COLO668 (cell line): ENCODE results near the gene NPW.
"Not testable (repeated sequence)": the region's sequence is repeated elsewhere in the genome, so short reads cannot be mapped to it uniquely, and the experiment has no call there.

Experiments used
- DNase-seq: peaks from one replicate; lab custom pipeline; 2025; ENCODE audit not compliant: unreplicated experiment; lab: John Stamatoyannopoulos, UW

Gene NPW

GRCh38 chr16:2019921-2020831 is 591 bp downstream of the NPW start:
- peak; percentile 46 for DNase-seq

GRCh38 chr16:2022723-2023091 is 3.1 kb downstream of the NPW start:
- DNase-seq = no peak

- peak; percentile 87 for DNase-seq
Observed at GRCh38 chr16:2023092-2024031, 3.8 kb downstream of the NPW start.

DNA sequence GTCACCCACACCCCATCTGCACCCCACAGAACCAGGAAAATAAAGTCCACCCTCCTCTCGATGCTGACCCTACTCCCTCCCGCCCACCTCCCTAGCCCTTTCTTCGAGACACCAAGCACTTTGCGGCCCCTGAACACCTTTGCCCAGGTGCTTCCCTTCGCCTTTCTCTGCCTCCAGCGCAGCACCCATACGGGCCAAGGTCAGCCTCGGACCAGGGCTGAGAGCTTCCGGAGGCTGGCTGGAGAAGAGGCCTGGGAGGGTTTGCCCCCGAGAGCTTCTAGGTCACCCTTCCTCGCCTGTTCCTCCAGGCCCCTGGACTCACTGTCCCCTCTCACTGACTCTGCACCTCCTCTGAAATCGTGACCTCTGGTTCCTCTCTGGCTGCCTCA is 4.4 kb downstream of the NPW start:
- no peak for DNase-seq

DNA sequence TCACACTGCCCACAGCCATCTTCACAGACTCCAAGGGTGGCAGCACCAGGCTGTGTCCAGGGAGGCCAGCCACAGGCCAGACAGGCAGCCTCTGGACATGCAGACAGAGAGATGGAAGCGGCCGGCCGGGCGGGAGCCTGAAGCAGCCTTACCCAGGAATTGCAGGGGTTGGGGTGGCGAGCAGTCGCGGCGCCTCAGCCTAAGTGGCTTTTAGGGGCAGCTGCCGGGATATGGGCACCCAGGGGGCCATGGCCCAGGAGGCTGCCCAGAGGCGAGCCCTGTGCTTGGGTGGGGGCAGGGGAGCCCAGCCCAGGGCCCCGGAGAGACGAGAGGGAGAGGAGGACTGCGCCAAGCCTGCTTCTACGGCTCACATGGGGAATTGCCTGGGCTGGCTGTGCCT is 5.7 kb downstream of the NPW start:
- DNase-seq = no peak

GRCh38 chr16:2025878-2026460 is 6.4 kb downstream of the NPW start:
- DNase-seq = no peak

- peak; percentile 68 for DNase-seq
Observed at GRCh38 chr16:2026461-2027023, 7.0 kb downstream of the NPW start, which contains the start of gene NHERF2. TSS of gene NHERF2 (plus strand) at chr16:2026902. CDS start at chr16:2027006, 104 bp downstream.

- peak; percentile 68 for DNase-seq
Observed at GRCh38 chr16:2027024-2028010, 7.7 kb downstream of the NPW start.

DNA sequence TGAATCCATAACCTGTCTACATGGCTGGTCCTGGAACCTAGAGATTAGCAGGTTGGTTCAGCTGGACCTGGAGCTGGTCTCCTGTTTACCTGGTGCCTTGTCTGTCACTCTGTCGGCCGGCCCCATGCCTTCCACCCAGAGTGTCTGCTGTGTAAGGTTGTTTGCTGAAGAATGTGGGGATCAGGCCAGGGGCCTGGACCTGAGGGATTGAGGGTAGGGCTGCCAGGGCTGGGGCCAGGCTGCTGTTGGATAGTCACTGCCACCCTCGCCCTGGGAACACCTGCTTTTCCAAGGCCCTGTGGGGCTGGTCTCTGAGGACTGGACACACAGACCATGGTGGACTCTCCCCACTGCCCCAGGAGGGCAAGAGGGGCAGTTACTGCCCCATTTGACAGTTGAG is 8.6 kb downstream of the NPW start:
- DNase-seq = peak; percentile 42

DNA sequence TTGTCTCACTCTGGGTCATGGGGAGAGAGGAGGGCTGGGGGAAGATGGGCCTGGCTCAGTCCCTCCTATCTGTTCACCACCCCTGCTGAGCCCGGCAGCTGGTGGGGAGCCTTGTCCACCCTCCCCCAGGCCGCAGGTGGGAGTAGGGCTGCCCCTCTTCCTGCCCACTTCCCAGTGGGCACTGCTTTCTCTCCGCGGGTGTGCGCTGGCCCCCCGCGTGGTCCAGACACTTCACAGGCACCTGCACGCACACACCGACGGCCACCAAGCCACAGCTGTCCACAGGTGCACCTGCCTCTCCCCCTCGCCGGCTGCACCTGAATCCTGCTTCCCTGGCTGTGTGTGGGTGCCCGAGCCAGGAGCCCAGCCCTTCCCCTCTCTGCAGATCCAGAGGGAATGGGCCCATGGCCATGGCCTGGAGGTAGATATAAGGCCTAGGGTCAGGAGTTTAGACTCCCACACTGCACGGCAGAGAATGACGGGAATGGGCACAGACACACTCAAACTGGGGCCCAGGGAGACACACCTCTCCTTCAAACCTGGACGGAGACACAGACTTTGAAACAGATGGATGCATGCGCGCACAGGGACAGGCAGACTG is 9.1 kb downstream of the NPW start:
- peak; percentile 89 for DNase-seq

GRCh38 chr16:2029350-2029749 is 9.8 kb downstream of the NPW start:
- no peak for DNase-seq

DNA sequence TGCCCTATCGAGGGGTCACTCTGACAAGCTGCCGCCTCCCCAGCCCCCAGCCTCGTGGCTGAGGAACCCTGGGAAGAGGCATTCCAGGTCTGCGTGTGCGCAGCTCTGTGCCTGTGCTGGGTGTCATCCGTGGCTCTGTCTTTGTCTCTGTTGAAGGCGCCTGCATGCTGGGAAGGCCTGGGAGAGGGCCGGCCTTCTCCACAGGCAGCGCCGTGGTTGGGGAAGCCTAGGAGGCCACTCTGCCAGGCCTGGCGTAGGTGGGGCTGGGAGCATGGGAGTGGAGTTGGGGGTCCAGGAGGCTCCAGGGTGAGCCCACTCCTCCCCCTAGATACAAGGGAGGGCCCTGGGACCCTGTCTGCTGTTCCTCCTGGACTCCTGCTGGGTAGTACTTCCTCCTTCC is 10.5 kb downstream of the NPW start:
- DNase-seq = no peak

- DNase-seq = no peak
Observed at GRCh38 chr16:2031081-2031577, 11.5 kb downstream of the NPW start.

DNA sequence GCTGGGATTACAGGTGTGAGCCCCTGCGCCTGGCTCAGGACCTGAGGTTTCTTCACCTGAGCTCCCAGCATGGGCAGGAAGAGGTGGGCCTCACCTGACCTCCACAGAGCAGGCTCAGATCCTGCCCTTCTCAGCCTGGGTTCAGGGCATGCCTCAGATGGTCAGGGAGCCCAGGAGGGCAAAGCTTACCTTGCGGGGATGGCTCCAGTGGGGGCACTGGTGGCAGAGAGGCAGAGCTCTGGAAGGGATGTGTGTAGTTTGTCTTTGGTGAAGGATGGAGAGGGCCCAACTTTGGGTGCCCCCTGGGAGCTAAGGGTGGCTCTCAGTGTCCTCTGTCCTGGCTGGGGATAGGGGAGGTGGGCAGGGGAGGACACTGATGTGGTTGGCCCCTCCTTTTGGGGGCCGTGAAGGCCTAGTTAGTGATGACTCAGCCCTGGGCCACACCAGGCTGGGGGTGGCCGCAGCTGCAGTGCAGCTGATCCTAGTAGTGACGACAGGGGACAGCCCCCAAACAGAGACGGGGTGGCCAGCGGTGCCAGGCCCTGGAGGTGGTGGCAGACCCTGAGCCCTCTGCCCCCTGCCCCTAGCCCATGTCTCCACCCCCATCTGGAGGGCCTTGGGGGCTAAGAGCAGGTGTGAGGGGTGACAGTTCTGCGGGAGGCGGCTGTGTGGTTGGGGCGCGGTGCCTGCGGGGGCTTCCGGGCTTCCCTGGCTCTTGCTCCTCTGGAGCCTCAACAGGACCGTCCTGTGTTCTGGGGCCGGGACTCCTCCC is 12.9 kb downstream of the NPW start:
- no peak for DNase-seq

DNA sequence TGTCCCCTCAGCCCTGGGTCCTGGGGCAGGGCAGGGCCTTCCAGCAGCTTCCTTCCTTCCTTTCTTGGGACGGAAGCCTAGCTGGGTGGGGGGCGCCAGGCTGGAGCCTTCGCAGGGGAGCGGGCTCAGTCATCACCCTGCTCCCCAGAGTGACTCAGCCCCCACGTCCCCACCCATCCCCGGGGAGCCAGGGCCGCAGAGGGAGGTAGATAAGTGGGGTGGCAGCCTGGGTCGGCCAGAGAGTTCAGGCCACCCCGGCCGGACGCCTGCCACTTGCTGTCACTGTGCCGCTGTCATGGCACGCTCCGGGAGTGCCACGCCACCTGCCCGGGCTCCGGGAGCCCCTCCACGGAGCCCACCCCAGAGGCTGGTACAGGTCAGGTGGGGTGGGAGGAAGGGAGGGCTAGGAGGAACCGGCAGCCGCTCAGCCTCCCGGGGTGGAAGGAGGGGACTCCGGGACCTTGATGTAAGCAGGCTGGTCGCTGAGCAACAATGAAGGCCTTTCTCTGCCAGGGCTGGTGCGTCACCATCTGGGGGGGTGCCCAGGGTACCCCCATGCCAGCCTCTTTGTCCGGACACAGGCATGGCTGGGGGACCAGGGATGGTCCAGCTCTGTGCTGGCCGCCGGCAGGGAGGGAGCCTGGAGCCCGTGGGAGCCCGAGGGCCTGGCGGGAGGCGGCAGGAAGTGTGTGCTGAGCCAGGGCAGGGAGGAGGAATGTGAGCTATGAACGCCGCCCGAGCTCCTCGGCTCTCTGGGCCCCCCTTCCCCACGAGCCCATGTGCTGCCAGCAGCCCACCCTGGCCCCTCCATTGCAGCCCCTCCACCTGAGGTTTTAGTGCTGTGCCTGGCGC is 13.7 kb downstream of the NPW start:
- DNase-seq = peak; percentile 48

DNA sequence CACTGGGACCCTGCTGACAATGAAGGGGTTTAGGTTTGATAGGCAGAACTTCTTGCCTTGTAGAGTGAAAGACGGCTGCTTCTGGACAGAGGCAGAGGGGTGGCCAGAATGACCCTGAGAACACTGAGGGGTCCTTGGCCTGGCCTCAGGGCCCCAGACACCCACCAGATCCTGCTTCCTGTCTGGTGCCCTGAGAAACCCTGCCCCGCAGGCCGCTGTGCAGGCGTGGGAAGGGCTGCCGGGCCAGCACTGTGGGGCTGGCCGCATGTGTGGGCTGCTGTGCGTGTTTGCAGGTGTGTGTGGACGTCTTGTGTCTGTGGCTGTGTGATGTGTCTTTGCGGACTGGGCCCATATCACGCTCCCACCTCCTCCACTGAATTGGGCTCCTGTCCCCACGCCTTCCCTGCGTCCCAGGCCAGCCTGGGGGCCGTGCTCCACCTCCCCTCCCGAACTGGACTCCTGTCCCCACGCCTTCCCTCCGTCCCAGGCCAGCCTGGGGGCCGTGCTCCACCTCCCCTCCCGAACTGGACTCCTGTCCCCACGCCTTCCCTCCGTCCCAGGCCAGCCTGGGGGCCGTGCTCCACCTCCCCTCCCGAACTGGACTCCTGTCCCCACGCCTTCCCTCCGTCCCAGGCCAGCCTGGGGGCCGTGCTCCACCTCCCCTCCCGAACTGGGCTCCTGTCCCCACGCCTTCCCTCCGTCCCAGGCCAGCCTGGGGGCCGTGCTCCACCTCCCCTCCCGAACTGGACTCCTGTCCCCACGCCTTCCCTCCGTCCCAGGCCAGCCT is 14.5 kb downstream of the NPW start:
- DNase-seq = not testable (repeated sequence)
